ENCODE data around the gene SPRYD3. TPM values are rescaled to one million over a fixed set of nuclear protein-coding genes. Genes with fewer than 3 reads are reported as not detected.

SPRYD3 gene
- polyA plus RNA-seq, 3 donors: 17.8 to 26.9 (median 21.8) TPM

DNA sequence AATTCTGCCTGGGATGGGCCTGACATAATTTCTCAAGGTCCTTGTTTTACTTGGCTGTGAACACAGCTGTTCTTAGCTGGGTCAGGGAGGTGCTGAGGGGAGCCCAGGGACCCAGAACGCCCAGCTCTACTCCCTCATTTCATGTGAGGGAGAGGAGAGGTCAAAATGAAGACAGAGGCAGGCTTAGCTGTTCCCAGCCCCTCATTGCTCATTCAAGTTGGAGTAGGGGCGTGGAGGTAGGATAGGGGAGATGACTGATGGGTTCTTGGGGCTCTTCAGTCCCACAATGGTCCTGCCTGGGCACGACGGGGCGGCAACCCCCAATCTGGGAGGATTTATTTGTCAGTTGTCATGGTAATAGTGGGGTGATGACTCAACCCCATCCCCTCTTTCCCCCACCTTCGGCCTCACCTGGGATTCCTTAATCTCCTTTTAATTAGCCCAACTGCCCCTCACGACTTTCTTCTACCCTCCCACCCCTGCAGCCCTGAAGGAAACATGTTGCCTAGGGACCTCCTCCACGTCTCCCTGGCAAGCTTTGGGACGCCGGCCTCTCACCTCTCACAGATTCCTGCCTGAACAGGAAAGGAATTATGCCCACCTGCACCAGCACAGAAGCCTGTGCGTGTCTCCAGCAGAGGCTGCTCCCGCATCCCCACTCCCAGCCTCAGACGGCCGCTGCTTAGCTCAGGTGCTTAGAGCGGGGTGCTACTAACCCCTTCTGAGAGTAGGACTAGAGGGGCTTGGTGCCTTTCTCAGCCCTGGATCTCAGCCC lies 10.2 kb downstream of the SPRYD3 start:
- Histone ChIP-seq H4K20me1 (ENCODE audit: insufficient read depth, low read length) (peaks cover 41% of the 10 kb centered on the region), H3K36me3 (replicated peaks in 1 of 2; ENCODE audit: control insufficient read depth in 1 of 2, insufficient read depth in 2 of 2, low read length in 2 of 2) (peaks cover 58 to 84% of the 10 kb centered on the region in 2 donors), H3K4me1 (ENCODE audit: control insufficient read depth in 1 of 2, insufficient read depth in 2 of 2, low read length in 2 of 2) (peaks cover 28 to 39% of the 10 kb centered on the region in 2 donors), H3K27ac (ENCODE audit: low read depth in 1 of 2, low read length in 2 of 2) (no peak overlapping the region), H3K4me2 (replicated peaks; ENCODE audit: extremely low read depth, low read length, poor library complexity, severe bottlenecking) (no peak overlapping the region), H3K9me3 (replicated peaks in 1 of 2; ENCODE audit: control insufficient read depth in 1 of 2, insufficient read depth in 1 of 2, low read length in 2 of 2) (no peaks in the 10 kb centered on the region), H2AFZ (ENCODE audit: insufficient read depth, low read depth, low read length, poor library complexity, severe bottlenecking) (no peak overlapping the region), H3K9ac (ENCODE audit: insufficient read depth, low read length, poor library complexity, severe bottlenecking) (no peak overlapping the region), H3K79me2 (ENCODE audit: insufficient read depth, low read length) (no peaks in the 10 kb centered on the region), H3K27me3 (ENCODE audit: control insufficient read depth in 2 of 2, insufficient read depth in 2 of 2, low read length in 2 of 2) (no peaks in the 10 kb centered on the region), H3K4me3 (replicated peaks in 1 of 3; ENCODE audit: low read depth in 2 of 3, low read length in 3 of 3) (no peak overlapping the region)
- no peak overlapping the region for H3K4me3 Mint-ChIP-seq
- WGBS (ENCODE audit: insufficient coverage): 100% methylated on average over 6 of the region's 15 CpGs
- TF ChIP-seq, protein P1, sequence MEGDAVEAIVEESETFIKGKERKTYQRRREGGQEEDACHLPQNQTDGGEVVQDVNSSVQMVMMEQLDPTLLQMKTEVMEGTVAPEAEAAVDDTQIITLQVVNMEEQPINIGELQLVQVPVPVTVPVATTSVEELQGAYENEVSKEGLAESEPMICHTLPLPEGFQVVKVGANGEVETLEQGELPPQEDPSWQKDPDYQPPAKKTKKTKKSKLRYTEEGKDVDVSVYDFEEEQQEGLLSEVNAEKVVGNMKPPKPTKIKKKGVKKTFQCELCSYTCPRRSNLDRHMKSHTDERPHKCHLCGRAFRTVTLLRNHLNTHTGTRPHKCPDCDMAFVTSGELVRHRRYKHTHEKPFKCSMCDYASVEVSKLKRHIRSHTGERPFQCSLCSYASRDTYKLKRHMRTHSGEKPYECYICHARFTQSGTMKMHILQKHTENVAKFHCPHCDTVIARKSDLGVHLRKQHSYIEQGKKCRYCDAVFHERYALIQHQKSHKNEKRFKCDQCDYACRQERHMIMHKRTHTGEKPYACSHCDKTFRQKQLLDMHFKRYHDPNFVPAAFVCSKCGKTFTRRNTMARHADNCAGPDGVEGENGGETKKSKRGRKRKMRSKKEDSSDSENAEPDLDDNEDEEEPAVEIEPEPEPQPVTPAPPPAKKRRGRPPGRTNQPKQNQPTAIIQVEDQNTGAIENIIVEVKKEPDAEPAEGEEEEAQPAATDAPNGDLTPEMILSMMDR (IDR thresholded peaks at IDR 0.05): no peak
- intact Hi-C loops (cut with micrococcal nuclease): loop anchor here (5.0 kb wide), 2 partner anchors 33 to 128 kb away; partner anchors contain the start of gene SOAT2 (in 1 of the 2)
- H3K4me1 Mint-ChIP-seq: peaks cover 45% of the 10 kb centered on the region
- no peaks in the 10 kb centered on the region for H3K27me3 Mint-ChIP-seq (ENCODE audit: low read depth in 3 of 3)
- peak overlapping the region in 4 of 7 donors; percentile 5 to 79 (median 42) for H3K27ac Mint-ChIP-seq
- peaks cover 86 to 96% of the 10 kb centered on the region in 2 donors for H3K36me3 Mint-ChIP-seq
- H3K9me3 Mint-ChIP-seq: no peaks in the 10 kb centered on the region
- no peak for DNase-seq

DNA sequence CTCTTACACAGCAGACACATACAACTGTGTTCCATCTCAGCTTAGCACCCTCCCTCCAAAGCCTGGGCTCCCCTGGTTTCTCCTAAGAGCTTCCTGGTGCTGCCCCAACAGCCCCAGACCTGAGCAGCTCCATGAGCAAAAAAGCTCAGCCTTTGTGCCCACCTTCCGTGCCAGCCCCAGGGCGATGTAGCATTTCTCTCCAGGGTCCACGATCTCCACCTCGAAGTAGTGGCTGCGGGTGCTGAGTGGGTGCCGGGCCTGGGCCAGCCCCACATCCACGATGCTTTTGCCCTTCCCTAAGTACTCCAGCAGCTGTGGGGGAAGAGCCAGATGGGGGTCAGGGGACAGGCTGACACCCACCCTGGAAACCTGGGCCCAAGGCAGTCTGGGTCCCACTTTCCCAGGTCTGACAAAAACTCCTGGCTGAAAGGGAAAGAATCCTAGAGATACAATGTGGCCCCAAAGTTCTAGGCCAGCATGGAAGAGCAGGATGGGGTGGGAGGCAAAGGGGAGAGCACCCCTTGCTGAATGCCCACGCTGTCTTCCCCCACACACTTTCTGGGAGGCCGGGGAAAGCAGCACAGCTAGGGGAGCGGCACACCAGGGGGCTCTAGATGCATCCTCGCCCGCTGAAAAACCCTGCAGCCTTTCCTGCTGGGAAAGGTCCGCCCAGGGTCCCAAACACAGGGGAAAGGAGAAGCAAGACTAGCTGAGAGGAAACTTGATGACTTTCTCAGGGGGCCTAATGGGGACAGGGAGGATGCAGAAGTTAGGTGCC lies 11.0 kb downstream of the SPRYD3 start:
- Mint-ChIP-seq H3K4me3 (no peak overlapping the region), H3K27me3 (ENCODE audit: low read depth in 3 of 3) (no peaks in the 10 kb centered on the region), H3K9me3 (peaks cover 0 to 1% (median 0%) of the 10 kb centered on the region in 7 donors), H3K36me3 (peaks cover 89 to 96% of the 10 kb centered on the region in 2 donors), H3K4me1 (peaks cover 38% of the 10 kb centered on the region), H3K27ac (peak overlapping the region in 4 of 7 donors; percentile 5 to 79 (median 70))
- H3K9ac ChIP-seq (ENCODE audit: insufficient read depth, low read length, poor library complexity, severe bottlenecking): no peak overlapping the region
- peaks cover 62 to 87% of the 10 kb centered on the region in 2 donors for H3K36me3 ChIP-seq (replicated peaks in 1 of 2; ENCODE audit: control insufficient read depth in 1 of 2, insufficient read depth in 2 of 2, low read length in 2 of 2)
- no peaks in the 10 kb centered on the region for H3K9me3 ChIP-seq (replicated peaks in 1 of 2; ENCODE audit: control insufficient read depth in 1 of 2, insufficient read depth in 1 of 2, low read length in 2 of 2)
- H2AFZ ChIP-seq (ENCODE audit: insufficient read depth, low read depth, low read length, poor library complexity, severe bottlenecking): no peak overlapping the region
- DNase-seq: no peak
- H3K27me3 ChIP-seq (ENCODE audit: control insufficient read depth in 2 of 2, insufficient read depth in 2 of 2, low read length in 2 of 2): no peaks in the 10 kb centered on the region
- 83% methylated on average over 13 of the region's 13 CpGs for WGBS (ENCODE audit: insufficient coverage)
- H3K4me2 ChIP-seq (replicated peaks; ENCODE audit: extremely low read depth, low read length, poor library complexity, severe bottlenecking): no peak overlapping the region
- no peaks in the 10 kb centered on the region for H3K79me2 ChIP-seq (ENCODE audit: insufficient read depth, low read length)
- H3K27ac ChIP-seq (ENCODE audit: low read depth in 1 of 2, low read length in 2 of 2): no peak overlapping the region
- H3K4me3 ChIP-seq (replicated peaks in 1 of 3; ENCODE audit: low read depth in 2 of 3, low read length in 3 of 3): no peak overlapping the region
- intact Hi-C loops (cut with micrococcal nuclease): loop anchor here (5.0 kb wide), 2 partner anchors 34 to 129 kb away; partner anchors contain the start of gene SOAT2 (in 1 of the 2)
- TF ChIP-seq, protein P1 (IDR thresholded peaks at IDR 0.05): no peak
- H3K4me1 ChIP-seq (ENCODE audit: control insufficient read depth in 1 of 2, insufficient read depth in 2 of 2, low read length in 2 of 2): peaks cover 20 to 31% of the 10 kb centered on the region in 2 donors
- peaks cover 41% of the 10 kb centered on the region for H4K20me1 ChIP-seq (ENCODE audit: insufficient read depth, low read length)
